Epidermal melanocyte (primary cell): Measurements from ENCODE around the gene IRF3.
"Not testable (repeated sequence)": the region's sequence is repeated elsewhere in the genome, so short reads cannot be mapped to it uniquely, and the experiment has no call there.

Experiments used
- DNase-seq: peaks from one replicate; pipeline ENCODE4 v3.0.0; 2011; ENCODE audit warnings: low spot score; ENCODE audit not compliant: insufficient read length

Gene IRF3

DNA sequence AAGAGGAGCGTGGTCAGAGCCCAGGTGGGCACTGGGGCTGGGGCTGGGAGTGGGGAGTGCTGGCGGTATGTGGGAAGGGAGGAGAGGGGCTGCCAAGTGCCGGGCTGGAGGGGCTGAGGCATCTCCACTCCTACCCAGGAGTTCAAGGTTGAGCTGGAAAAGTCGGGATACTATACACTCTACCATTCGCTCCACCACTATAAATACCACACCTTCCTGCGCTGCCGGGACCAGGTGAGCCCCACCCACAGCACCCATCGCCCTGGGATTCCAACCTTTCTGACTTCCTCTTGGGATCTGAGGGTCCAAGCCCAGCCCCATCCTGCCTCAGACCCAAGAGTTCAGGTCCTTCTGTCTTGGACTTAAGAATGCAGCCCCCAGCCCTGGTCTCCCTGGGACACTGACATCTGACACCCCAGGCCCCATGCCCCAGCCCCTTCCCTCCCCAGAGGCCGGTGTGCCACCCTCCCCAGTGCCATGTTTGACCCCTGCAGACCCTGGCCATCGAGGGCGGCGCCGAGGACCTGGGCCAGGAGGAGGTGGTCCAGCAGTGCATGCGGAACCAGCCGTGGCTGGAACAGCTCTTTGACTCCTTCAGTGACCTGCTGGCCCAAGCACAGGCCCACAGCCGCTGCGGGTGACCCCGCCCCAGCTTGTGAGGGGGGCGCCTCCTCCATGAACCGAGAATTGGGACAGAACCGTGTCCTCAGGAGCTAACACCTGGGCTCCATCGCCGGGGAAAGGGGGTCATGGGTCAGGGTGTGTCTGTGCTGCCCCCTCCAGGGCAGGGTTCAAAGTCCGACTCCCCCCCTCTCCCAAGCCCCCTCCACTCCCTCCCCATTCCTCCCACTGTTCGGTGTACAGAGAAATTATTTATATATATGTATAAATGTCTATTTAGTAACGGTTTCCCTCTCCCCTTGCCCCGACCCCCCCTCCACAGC lies 40.4 kb downstream of the IRF3 start:
- DNase-seq, result no peak

DNA sequence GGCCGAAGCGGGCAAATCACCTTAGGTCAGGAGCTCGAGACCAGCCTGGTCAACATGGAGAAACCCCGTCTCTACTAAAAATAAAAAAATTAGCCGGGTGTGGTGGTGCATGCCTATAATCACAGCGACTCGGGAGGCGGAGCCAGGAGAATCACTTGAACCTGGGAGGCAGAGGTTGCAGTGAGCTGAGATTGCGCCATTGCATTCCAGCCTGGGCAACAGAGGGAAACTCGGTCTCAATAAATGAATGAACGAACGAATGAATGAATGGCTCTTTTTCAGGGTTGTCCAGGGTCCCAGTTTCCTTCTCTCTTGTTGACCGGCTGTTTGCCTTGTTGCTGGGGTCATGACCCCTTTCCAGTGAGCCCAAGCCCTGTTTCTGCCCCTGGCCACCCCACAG lies 47.8 kb downstream of the IRF3 start:
- not testable (repeated sequence) for DNase-seq

DNA sequence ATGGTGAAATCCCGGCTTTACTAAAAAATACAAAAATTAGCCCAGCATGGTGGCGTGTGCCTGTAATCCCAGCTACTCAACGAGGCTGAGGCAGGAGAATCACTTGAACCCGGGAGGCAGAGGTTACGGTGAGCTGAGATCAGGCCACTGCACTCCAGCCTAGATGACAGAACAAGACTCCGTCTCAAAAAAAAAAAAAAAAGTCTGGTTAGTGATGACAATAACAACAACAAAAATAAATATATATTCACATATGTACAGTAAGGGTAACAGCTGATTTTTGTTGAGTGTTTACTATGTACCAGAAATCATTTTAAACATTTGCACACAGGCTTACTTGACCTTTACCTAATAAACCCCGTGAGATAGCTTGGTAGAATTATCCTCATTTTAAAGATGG lies 48.7 kb downstream of the IRF3 start:
- no peak for DNase-seq

DNA sequence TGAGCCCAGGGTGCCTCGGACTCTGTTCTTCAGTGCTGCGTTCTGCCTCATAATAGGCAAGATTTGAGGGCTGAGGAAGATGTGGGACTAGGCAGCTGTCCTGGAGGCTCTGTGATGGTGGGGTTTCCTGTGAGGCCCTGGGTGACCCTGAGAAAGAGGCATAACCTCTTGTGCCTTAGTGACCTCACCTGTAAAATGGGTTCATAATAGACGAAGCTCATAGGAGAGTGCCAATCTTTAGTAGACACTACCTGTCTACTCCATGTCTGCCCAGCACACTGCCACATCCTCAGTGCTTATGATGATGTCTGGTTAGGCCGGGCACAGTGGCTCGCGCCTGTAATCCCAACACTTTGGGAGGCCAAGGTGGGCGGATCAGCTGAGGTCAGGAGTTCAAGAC lies 49.1 kb downstream of the IRF3 start:
- DNase-seq, result no peak

DNA sequence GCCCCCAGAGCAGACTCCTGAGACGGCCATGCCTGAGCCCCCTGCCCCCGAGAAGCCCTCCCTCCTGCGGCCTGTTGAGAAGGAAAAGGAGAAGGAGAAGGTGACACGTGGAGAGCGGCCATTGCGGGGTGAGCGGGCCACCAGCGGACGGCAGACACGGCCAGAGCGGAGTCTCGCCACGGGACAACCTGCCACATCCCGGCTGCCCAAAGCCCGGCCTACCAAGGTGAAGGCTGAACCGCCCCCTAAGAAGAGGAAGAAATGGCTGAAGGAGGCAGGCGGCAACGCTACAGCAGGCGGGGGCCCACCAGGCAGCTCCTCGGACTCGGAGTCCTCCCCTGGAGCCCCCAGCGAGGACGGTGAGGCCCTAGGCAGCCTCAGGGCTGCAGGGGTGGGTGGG lies 49.8 kb downstream of the IRF3 start:
- no peak for DNase-seq

DNA sequence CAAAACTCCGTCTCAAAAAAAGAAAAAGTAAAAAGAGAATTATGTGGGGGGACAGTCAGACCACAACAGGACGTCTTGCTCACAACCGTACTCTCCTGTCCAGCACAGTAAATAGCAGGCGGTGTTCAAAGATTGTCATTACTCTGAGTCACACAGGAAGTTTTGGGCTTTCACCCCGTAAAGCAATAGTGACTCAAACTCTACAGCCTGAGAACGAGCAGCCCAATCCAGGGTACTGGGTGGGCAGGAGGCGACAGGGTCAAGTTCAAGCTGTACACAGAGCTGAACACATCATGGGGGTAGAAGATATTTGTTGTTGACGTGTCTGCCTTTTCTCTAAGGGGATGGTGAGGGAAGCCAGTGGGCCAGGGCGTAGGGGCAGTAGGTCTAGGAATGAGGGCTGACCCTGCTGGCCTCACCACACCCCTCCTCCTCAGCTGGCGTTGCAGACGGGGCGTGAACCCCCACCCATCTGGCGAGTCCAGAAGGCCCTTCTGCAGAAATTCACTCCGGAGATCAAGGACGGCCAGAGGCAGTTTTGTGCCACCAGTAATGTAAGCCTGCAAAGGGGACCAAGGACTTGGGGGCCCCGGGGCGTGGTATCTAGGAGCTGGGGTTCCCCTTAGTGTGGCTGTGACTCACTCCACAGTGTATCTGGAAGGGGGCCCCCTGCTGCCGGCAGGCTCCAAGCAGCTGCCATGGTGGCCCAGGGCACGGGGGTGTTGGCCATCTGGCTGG lies 51.4 kb downstream of the IRF3 start:
- DNase-seq, result no peak

DNA sequence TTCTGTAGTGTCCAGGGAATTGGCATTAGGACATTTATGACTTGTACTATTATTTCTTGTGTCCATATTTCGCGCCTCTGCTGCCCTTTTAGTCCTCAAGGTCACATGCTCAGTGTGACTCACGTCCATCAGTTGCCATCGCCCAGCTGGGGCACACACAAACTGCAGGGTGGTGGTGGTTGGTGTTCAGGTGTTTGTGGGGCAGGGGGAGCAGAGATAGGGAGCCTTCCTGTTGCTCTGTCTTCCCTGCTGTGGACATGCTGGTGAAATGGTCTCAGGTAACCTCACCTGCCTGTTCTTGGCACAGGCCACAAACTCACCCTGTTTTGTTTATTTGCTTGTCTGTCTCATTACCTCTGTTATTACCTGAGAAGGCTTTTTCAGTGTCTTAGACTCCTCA lies 52.3 kb downstream of the IRF3 start:
- no peak for DNase-seq
